Lower leg skin (tissue), 4 donors: ENCODE data around the gene SERINC5. TPM values are rescaled to one million over a fixed set of nuclear protein-coding genes. Genes with fewer than 3 reads are reported as not detected.

Experiments
- DNase-seq, 2 donors: peaks; one replicate each; pipeline ENCODE4 v3.0.0-alpha.2; 2019; ENCODE audit warnings: low spot score in 2 of 2
- H3K4me3 ChIP-seq: fragments of 200-600 bp; sonication (generic); 2 replicates; pipeline ENCODE4 v1.5.1; 2017; ENCODE audit warnings: mild to moderate bottlenecking, low read depth; ENCODE audit not compliant: poor library complexity, severe bottlenecking
- CTCF ChIP-seq, 3 donors: fragments of 450-650 bp; IDR thresholded peaks; one replicate each; pipeline ENCODE4 v1.5.1; 2016; ENCODE audit warnings: antibody characterized with exemption in 3 of 3, mild to moderate bottlenecking in 3 of 3, moderate library complexity in 2 of 3
- POLR2A ChIP-seq, 2 donors: fragments of 450-650 bp; IDR thresholded peaks; one replicate each; pipeline ENCODE4 v1.6.1; 2016 to 2017; ENCODE audit warnings: antibody characterized with exemption in 2 of 2, mild to moderate bottlenecking in 1 of 2, moderate library complexity in 1 of 2
- WGBS, 2 donors: methylation state at CpG; one replicate each; pipeline ENCODE4 v1.1.5; 2018; 5-methylcytosine and 5-hydroxymethylcytosine counted together
- intact Hi-C: fragments of 100-400 bp; cut with DNase I; formaldehyde crosslinking; loops from one replicate; pipeline ENCODE4 v1.15.0; 2023; ENCODE audit warnings: low total_unique reads
- total RNA-seq, 4 donors: library from RNA; depleted of rRNA; stranded (reverse); fragments of >200 nt; gene quantifications; one replicate each; pipeline ENCODE4 v1.1.0, GENCODE V29; 2016

The SERINC5 gene
- total RNA-seq, 4 donors from 2014 or later, result 49.6 to 61.4 (median 56.3) TPM

DNA sequence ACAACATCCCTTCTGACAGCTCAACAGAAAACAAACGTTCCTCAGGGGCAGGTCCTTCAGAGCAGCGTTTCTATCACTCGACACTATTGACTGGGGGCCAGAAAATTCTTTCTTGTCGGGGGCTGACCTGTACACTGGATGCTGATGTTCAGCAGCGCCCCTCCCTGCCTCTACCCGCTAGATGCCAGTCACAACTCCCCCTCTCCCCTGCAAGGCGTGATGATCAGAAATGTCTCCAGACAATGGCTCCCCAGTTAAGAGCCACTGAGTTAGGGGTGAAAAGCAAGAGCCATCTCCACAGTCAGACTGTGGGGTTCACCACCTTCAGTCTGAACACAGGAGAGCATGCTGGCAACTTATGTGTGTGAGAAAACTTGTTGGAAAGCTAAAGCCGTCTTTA lies 39.8 kb downstream of the SERINC5 start:
- TF ChIP-seq CTCF (IDR thresholded peaks at IDR 0.05), result no peak
- no peak for TF ChIP-seq POLR2A (IDR thresholded peaks at IDR 0.05)
- DNase-seq, result no peak
- no peak overlapping the region for H3K4me3 ChIP-seq
- WGBS, 2 donors, result 73 to 77% methylated on average over 8 of the region's 8 CpGs
- intact Hi-C loops, result no loop called here

DNA sequence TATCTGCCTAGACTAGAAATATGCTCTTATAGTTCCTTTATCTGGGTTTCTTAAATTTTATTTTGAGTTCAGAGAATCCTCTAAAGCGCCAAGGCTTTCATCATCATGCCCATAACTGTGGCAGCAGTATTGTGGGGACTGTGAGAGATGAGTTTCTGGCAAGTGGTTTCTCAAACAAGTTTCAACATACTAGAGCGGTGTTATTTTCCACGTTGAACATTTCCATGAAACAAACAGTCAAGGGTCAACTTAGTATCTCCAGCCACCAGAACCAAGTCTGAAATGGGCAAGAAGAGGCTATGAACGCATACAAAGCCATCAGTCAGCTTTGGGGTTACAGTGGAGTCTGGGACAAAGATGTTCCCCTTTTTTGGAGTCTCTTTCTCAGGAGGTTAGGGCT lies 40.3 kb downstream of the SERINC5 start:
- WGBS, 2 donors, result 71 to 75% methylated on average over 4 of the region's 4 CpGs
- no peak for TF ChIP-seq POLR2A (IDR thresholded peaks at IDR 0.05)
- TF ChIP-seq CTCF (IDR thresholded peaks at IDR 0.05), result no peak

DNA sequence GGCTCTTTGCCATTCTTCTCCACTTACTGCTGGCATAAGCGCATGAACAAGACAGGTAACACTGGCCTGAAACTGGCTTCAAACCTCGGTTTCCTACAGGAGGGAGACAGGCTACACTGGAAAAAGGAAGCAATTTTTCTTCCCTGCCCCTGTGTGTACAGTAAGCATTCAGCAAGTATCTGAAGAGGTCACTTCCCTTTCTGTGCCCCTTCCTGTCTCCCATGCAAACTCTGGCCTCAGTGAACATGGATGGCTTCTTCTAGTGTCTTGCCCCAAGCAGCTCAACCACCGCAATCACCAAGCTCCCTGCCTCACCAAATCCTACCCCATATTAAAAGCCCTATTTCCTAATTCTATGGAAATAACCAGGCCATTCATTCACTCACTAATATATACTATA lies 42.4 kb downstream of the SERINC5 start:
- 76 to 77% methylated on average over 3 of the region's 3 CpGs for WGBS, 2 donors

More for the DNA sequence above, 40.3 kb downstream of the SERINC5 start:
- intact Hi-C loops, result no loop called here
- H3K4me3 ChIP-seq, result no peak overlapping the region
- DNase-seq, result no peak

DNA sequence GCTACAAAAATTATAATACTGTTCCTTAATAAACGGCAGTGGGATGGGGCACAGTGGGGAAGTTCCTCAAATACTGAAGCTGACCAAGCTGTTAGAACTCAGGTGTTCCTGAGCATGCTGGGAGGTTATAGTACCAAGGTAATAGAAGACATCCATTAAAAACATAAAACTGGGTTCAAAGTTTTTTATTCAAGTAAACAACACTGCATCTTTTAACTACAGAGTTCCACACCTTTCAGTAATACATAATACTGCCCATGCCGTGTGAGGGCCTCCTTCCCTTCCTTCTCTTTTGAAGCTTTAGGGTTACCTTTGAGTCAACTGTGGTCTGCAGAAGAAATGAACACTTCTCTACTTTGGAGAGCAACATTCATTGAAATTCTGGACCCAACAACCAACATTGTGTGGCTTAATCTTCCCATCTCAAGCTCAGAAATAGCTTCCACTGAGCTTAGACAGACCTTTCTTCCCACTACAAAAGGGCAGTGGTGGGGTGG lies 43.6 kb downstream of the SERINC5 start:
- H3K4me3 ChIP-seq, result no peak overlapping the region
- TF ChIP-seq CTCF (IDR thresholded peaks at IDR 0.05), result no peak
- no peak for TF ChIP-seq POLR2A (IDR thresholded peaks at IDR 0.05)
- no peak for DNase-seq
- intact Hi-C loops, result no loop called here
- WGBS, 2 donors, result 53 to 90% methylated on average over 2 of the region's 2 CpGs

More for the DNA sequence above, 42.4 kb downstream of the SERINC5 start:
- intact Hi-C loops, result no loop called here
- H3K4me3 ChIP-seq, result no peak overlapping the region
- DNase-seq, result no peak
- TF ChIP-seq POLR2A (IDR thresholded peaks at IDR 0.05) (no peak), CTCF (IDR thresholded peaks at IDR 0.05) (no peak)

- TF ChIP-seq POLR2A (IDR thresholded peaks at IDR 0.05), result no peak
- TF ChIP-seq CTCF (IDR thresholded peaks at IDR 0.05), result no peak
- no peak for DNase-seq
- 72 to 89% methylated on average over 4 of the region's 4 CpGs for WGBS, 2 donors
- intact Hi-C loops, result no loop called here
- no peak overlapping the region for H3K4me3 ChIP-seq
Observed at GRCh38 chr5:80211327-80211726, 44.5 kb downstream of the SERINC5 start.

DNA sequence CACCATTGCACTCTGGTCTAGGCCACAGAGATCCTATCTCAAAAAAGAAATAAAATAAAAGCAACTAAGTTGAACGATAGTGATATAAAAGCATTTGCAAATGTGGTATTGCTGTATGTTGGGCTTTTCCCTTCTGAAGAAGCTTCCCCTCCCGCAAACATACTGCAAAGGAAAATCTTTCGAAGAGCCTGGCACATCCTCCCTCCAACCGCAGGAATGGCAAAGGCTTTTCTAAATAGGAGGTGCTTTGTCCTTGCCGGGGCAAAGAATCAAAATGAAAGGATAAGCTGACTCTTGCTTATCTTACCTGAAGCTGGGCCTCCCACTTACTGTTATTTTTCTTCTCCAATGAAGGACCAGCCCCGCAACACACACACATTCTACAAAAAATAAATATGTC lies 45.8 kb downstream of the SERINC5 start:
- no peak for DNase-seq
- TF ChIP-seq POLR2A (IDR thresholded peaks at IDR 0.05) (no peak), CTCF (IDR thresholded peaks at IDR 0.05) (no peak)
- intact Hi-C loops, result no loop called here
- WGBS, 2 donors, result 76 to 79% methylated on average over 6 of the region's 6 CpGs
- no peak overlapping the region for H3K4me3 ChIP-seq
